Measurements from ENCODE around the gene SLC34A3. TPM values are rescaled to one million over a fixed set of nuclear protein-coding genes. Genes with fewer than 3 reads are reported as not detected.
"Not testable (repeated sequence)": the region's sequence is repeated elsewhere in the genome, so short reads cannot be mapped to it uniquely, and the experiment has no call there.

The SLC34A3 gene
- total RNA-seq, 1 donor, result not detected

- Histone ChIP-seq H3K4me1 (ENCODE audit: insufficient read depth, low read length) (peaks cover 13% of the 10 kb centered on the region), H4K20me1 (ENCODE audit: insufficient read depth, low read length) (peaks cover 14% of the 10 kb centered on the region), H3K27ac (ENCODE audit: low read depth, low read length) (no peak overlapping the region), H3K27me3 (ENCODE audit: insufficient read depth, low read length) (no peaks in the 10 kb centered on the region), H3K36me3 (ENCODE audit: insufficient read depth, low read length) (peaks cover 19% of the 10 kb centered on the region), H3K4me3 (ENCODE audit: insufficient read depth, low read length) (peak overlapping the region; percentile 90), H2AFZ (ENCODE audit: low read length) (peak overlapping the region; percentile 33), H3K9me3 (ENCODE audit: low read depth, low read length) (no peaks in the 10 kb centered on the region), H3K79me2 (ENCODE audit: insufficient read depth, low read length) (peaks cover 30% of the 10 kb centered on the region), H3K4me2 (ENCODE audit: insufficient read depth, low read length) (peak overlapping the region; percentile 92)
- no peak for TF ChIP-seq CTCF (IDR thresholded peaks at IDR 0.05; ENCODE audit: extremely low read depth, low read depth, low read length)
- DNase-seq (ENCODE audit: insufficient read length, low spot score, missing footprints), result no peak
Measured at GRCh38 chr9:137255448-137256114, 24.9 kb downstream of the SLC34A3 start.

- H3K4me2 ChIP-seq (ENCODE audit: insufficient read depth, low read length), result peak overlapping the region; percentile 92
- no peak for TF ChIP-seq CTCF (IDR thresholded peaks at IDR 0.05; ENCODE audit: extremely low read depth, low read depth, low read length)
- no peaks in the 10 kb centered on the region for H3K27me3 ChIP-seq (ENCODE audit: insufficient read depth, low read length)
- peaks cover 13% of the 10 kb centered on the region for H3K4me1 ChIP-seq (ENCODE audit: insufficient read depth, low read length)
- H3K36me3 ChIP-seq (ENCODE audit: insufficient read depth, low read length), result peaks cover 19% of the 10 kb centered on the region
- no peak overlapping the region for H2AFZ ChIP-seq (ENCODE audit: low read length)
- no peaks in the 10 kb centered on the region for H3K9me3 ChIP-seq (ENCODE audit: low read depth, low read length)
- DNase-seq (ENCODE audit: insufficient read length, low spot score, missing footprints), result peak; percentile 67
- H3K79me2 ChIP-seq (ENCODE audit: insufficient read depth, low read length), result peaks cover 30% of the 10 kb centered on the region
- H4K20me1 ChIP-seq (ENCODE audit: insufficient read depth, low read length), result peaks cover 14% of the 10 kb centered on the region
- no peak overlapping the region for H3K27ac ChIP-seq (ENCODE audit: low read depth, low read length)
- peak overlapping the region; percentile 90 for H3K4me3 ChIP-seq (ENCODE audit: insufficient read depth, low read length)
Measured at GRCh38 chr9:137256362-137256761, 25.7 kb downstream of the SLC34A3 start.

- Histone ChIP-seq H4K20me1 (ENCODE audit: insufficient read depth, low read length) (peaks cover 14% of the 10 kb centered on the region), H3K4me3 (ENCODE audit: insufficient read depth, low read length) (no peak overlapping the region), H3K9me3 (ENCODE audit: low read depth, low read length) (no peaks in the 10 kb centered on the region), H3K36me3 (ENCODE audit: insufficient read depth, low read length) (peaks cover 19% of the 10 kb centered on the region), H3K4me2 (ENCODE audit: insufficient read depth, low read length) (peak overlapping the region; percentile 92), H3K79me2 (ENCODE audit: insufficient read depth, low read length) (peaks cover 30% of the 10 kb centered on the region), H3K4me1 (ENCODE audit: insufficient read depth, low read length) (peaks cover 13% of the 10 kb centered on the region), H2AFZ (ENCODE audit: low read length) (no peak overlapping the region), H3K27ac (ENCODE audit: low read depth, low read length) (no peak overlapping the region), H3K27me3 (ENCODE audit: insufficient read depth, low read length) (no peaks in the 10 kb centered on the region)
- TF ChIP-seq CTCF (IDR thresholded peaks at IDR 0.05; ENCODE audit: extremely low read depth, low read depth, low read length), result no peak
- peak; percentile 77 for DNase-seq (ENCODE audit: insufficient read length, low spot score, missing footprints)
Measured at GRCh38 chr9:137256856-137257255, 26.2 kb downstream of the SLC34A3 start.

DNA sequence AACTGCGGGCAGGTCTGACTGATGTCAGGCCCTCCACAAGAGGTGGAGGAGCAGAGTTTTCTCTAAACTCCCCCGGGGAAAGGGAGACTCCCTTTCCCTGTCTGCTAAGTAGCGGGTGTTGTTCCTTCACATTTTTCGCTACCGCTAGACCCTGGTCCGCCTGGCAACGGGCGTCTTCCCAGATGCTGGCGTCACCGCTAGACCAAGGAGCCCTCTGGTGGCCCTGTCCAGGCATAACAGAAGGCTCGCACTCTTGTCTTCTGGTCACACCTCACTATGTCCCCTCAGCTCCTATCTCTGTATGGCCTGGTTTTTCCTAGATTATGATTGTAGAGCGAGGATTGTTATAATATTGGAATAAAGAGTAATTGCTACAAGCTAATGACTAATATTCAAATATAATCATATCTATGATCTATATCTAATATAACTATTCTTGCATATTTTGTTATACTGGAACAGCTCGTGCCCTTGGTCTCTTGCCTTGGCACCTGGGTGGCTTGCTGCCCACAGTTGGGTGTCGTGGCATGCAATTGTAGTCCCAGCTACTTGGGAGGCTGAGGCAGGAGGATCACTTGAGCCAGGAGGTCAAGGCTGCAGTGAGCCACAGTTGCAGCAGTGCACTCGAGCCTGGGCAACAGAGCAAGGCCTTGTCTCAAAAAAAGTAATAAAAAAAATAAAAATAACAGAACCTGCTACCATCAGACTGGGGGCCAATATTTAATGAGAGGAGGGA is 31.6 kb downstream of the SLC34A3 start:
- H3K36me3 ChIP-seq (ENCODE audit: insufficient read depth, low read length), result peaks cover 38% of the 10 kb centered on the region
- H3K79me2 ChIP-seq (ENCODE audit: insufficient read depth, low read length), result peaks cover 14% of the 10 kb centered on the region
- TF ChIP-seq CTCF (IDR thresholded peaks at IDR 0.05; ENCODE audit: extremely low read depth, low read depth, low read length), result peak; percentile 42
- DNase-seq (ENCODE audit: insufficient read length, low spot score, missing footprints); H3K4me1 ChIP-seq (ENCODE audit: insufficient read depth, low read length); H4K20me1 ChIP-seq (ENCODE audit: insufficient read depth, low read length); H2AFZ ChIP-seq (ENCODE audit: low read length); H3K4me3 ChIP-seq (ENCODE audit: insufficient read depth, low read length); H3K27ac ChIP-seq (ENCODE audit: low read depth, low read length); H3K9me3 ChIP-seq (ENCODE audit: low read depth, low read length); H3K4me2 ChIP-seq (ENCODE audit: insufficient read depth, low read length); H3K27me3 ChIP-seq (ENCODE audit: insufficient read depth, low read length): not testable (repeated sequence)
